Heart left ventricle (tissue), 13 donors: ENCODE measurements around the gene CNTNAP5.

Experiments used
- POLR2A ChIP-seq, 2 donors: fragments of 450-650 bp; IDR thresholded peaks; one replicate each; pipeline ENCODE4 v1.6.1; 2017; ENCODE audit warnings: antibody characterized with exemption in 2 of 2, mild to moderate bottlenecking in 2 of 2, moderate library complexity in 2 of 2
- TF ChIP-seq, protein P1 (sequence below), 12 donors: fragments of 200-600 bp; sonication (generic) in 4 of 12; IDR thresholded peaks; one replicate each; pipeline versions ENCODE4 v1.5.0 to v1.8.0; 2018 to 2022; ENCODE audit warnings: antibody characterized with exemption in 12 of 12, mild to moderate bottlenecking in 5 of 12
- donor health status: ischemic (EF 13 %, LVEDD 7.1; RV severe dilation, severe dysfunction).
- donor health status: DM: no; HTN: yes; CAD: no.
- donor health status: DM: no; HTN: no; CAD: no.
- donor health status: ischemic (EF 25% LVEDD 6.9; RV normal size, moderate dysfunction).
- donor health status: ischemic (EF 25% LVEDD 5.7; RV mildly dilated, moderate dysfunction).
- donor health status: ischemic (EF 35%, LVEDD 5.7; RV mildly dilated, moderate dysfunction).
- donor health status: nonischemic (EF 11% LVEDD 7.7; RV severe dilation, severe dysfunction).
- donor health status: DM: yes; HTN: yes; CAD: no.
- donor health status: PGD.
- donor health status: ischemic (EF 29% LVEDD 5.4; RV normal size, mild dysfunction).
- donor health status: nonischemic (EF 23%, LVEDD 6.1; RV moderate dilation, normal function).

DNA sequence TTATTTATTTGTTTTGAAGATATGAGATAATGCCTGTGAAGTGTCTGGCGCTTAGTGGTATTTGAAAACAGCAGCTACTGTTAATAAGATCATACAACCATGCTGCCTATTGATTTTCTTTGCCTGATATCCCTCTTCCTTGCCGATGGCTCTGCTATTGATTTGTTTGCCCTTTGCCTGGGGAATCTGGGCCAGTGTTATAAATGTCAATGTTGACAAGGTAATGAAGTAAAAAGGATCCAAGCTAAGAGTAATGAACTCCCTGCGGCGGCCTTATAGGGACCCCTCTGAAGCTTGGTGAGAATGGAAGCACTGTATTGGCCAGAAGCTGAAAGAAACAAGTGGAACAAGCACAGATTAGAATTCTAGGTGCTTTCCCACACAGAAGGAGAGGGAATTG lies 854.6 kb downstream of the CNTNAP5 start:
- TF ChIP-seq, protein P1, sequence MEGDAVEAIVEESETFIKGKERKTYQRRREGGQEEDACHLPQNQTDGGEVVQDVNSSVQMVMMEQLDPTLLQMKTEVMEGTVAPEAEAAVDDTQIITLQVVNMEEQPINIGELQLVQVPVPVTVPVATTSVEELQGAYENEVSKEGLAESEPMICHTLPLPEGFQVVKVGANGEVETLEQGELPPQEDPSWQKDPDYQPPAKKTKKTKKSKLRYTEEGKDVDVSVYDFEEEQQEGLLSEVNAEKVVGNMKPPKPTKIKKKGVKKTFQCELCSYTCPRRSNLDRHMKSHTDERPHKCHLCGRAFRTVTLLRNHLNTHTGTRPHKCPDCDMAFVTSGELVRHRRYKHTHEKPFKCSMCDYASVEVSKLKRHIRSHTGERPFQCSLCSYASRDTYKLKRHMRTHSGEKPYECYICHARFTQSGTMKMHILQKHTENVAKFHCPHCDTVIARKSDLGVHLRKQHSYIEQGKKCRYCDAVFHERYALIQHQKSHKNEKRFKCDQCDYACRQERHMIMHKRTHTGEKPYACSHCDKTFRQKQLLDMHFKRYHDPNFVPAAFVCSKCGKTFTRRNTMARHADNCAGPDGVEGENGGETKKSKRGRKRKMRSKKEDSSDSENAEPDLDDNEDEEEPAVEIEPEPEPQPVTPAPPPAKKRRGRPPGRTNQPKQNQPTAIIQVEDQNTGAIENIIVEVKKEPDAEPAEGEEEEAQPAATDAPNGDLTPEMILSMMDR (IDR thresholded peaks at IDR 0.05): no peak
- TF ChIP-seq POLR2A (IDR thresholded peaks at IDR 0.05): no peak
